Heart left ventricle (tissue), 16 donors: ENCODE results near the gene PCED1B. TPM values are rescaled to one million over a fixed set of nuclear protein-coding genes. Genes with fewer than 3 reads are reported as not detected.

Source experiments
- ATAC-seq, 4 donors: fragments of 200-7000 bp; cut with Tn5 transposase; one replicate each; pipeline ENCODE4 v1.9.1; 2020 to 2022; ENCODE audit warnings: moderate library complexity in 4 of 4, mild to moderate bottlenecking in 3 of 4, moderate number of reproducible peaks in 1 of 4
- DNase-seq, 5 donors: peaks; one replicate each; pipeline ENCODE4 v3.0.0-alpha.2; 2020
- H3K27ac ChIP-seq, 12 donors: fragments of 200-600 bp; sonication (generic) in 4 of 12; one replicate each; pipeline versions ENCODE4 v1.5.0 to v1.8.0; 2016 to 2022; ENCODE audit warnings: mild to moderate bottlenecking in 2 of 12
- H3K27me3 ChIP-seq, 9 donors: fragments of 200-600 bp; sonication (generic) in 2 of 9; one replicate each; pipeline versions ENCODE4 v1.5.1 to v1.8.0; 2016 to 2022; ENCODE audit warnings: mild to moderate bottlenecking in 3 of 9
- H3K36me3 ChIP-seq, 9 donors: fragments of 200-600 bp; sonication (generic) in 2 of 9; one replicate each; pipeline versions ENCODE4 v1.5.0 to v1.8.0; 2018 to 2022; ENCODE audit warnings: mild to moderate bottlenecking in 2 of 9
- H3K4me1 ChIP-seq, 12 donors: fragments of 200-600 bp; sonication (generic) in 4 of 12; one replicate each; pipeline versions ENCODE4 v1.5.0 to v1.8.0; 2016 to 2022; ENCODE audit warnings: mild to moderate bottlenecking in 3 of 12
- H3K4me3 ChIP-seq, 12 donors: fragments of 200-600 bp; sonication (generic) in 4 of 12; one replicate each; pipeline versions ENCODE4 v1.5.0 to v1.8.0; 2017 to 2022; ENCODE audit warnings: mild to moderate bottlenecking in 9 of 12, moderate library complexity in 4 of 12
- H3K9me3 ChIP-seq, 12 donors: fragments of 200-600 bp; sonication (generic) in 4 of 12; one replicate each; pipeline versions ENCODE4 v1.5.0 to v1.8.0; 2016 to 2022; ENCODE audit warnings: mild to moderate bottlenecking in 1 of 12
- POLR2A ChIP-seq, 2 donors: fragments of 450-650 bp; IDR thresholded peaks; one replicate each; pipeline ENCODE4 v1.6.1; 2017; ENCODE audit warnings: antibody characterized with exemption in 2 of 2, mild to moderate bottlenecking in 2 of 2, moderate library complexity in 2 of 2
- WGBS, 4 donors: extraction: QIAGEN DNeasy Blood & Tissue Kit in 2 of 4; methylation state at CpG; one replicate each; pipeline versions ENCODE4 v1.1.5 to v1.1.7; 2013 to 2018; 5-methylcytosine and 5-hydroxymethylcytosine counted together
- intact Hi-C, 10 donors: fragments of 100-400 bp; cut with DNase I; formaldehyde crosslinking; loops; one replicate each; pipeline versions ENCODE4 v1.11.1 to v1.14.2; 2022
- polyA plus RNA-seq, 2 donors: library from polyadenylated mRNA; stranded (reverse); fragments of 200-250 nt; gene quantifications; one replicate each; pipeline ENCODE4 v1.2.3, GENCODE V29; 2013
- total RNA-seq, 9 donors: library from RNA; depleted of rRNA in 2 of 9; stranded (reverse); fragments of >200 nt in 2 of 9; fragmentation: NEBNext Ultra II Directional in 3 of 9; extraction: Animal tissue kit (Norgen Biotek cat#: 25700) in 3 of 9; gene quantifications; one replicate each; pipeline versions ENCODE4 v1.1.0 to v1.2.4, GENCODE V29; 2016 to 2023
- TF ChIP-seq, protein P1 (sequence below), 12 donors: fragments of 200-600 bp; sonication (generic) in 4 of 12; IDR thresholded peaks; one replicate each; pipeline versions ENCODE4 v1.5.0 to v1.8.0; 2018 to 2022; ENCODE audit warnings: antibody characterized with exemption in 12 of 12, mild to moderate bottlenecking in 5 of 12
- donor health status: ischemic (EF 13 %, LVEDD 7.1; RV severe dilation, severe dysfunction).
- donor health status: healthy with polysubstance abuse.
- donor health status: DM: no; HTN: yes; CAD: no.
- donor health status: DM: no; HTN: no; CAD: no.
- donor health status: ischemic (EF 25% LVEDD 6.9; RV normal size, moderate dysfunction).
- donor health status: ischemic (EF 25% LVEDD 5.7; RV mildly dilated, moderate dysfunction).
- donor health status: healthy.
- donor health status: DM: yes; HTN: yes; CAD: no.
- donor health status: ischemic (EF 35%, LVEDD 5.7; RV mildly dilated, moderate dysfunction).
- donor health status: nonischemic (EF 11% LVEDD 7.7; RV severe dilation, severe dysfunction).
- donor health status: DM: yes; HTN: yes; CAD: no.
- donor health status: PGD.
- donor health status: ischemic (EF 29% LVEDD 5.4; RV normal size, mild dysfunction).
- donor health status: nonischemic (EF 23%, LVEDD 6.1; RV moderate dilation, normal function).

Gene PCED1B
- total and polyA plus RNA-seq, 11 donors: 0.39 to 9.5 (median 0.72) TPM; not detected in 2

GRCh38 chr12:47223848-47224213 lies 144.4 kb downstream of the PCED1B start:
- intact Hi-C loops: loop anchor here in 1 of 10 donors (10.0 kb wide), 1 partner anchor 149 kb away; the partner anchor contains the start of genes AMIGO2 and PCED1B

DNA sequence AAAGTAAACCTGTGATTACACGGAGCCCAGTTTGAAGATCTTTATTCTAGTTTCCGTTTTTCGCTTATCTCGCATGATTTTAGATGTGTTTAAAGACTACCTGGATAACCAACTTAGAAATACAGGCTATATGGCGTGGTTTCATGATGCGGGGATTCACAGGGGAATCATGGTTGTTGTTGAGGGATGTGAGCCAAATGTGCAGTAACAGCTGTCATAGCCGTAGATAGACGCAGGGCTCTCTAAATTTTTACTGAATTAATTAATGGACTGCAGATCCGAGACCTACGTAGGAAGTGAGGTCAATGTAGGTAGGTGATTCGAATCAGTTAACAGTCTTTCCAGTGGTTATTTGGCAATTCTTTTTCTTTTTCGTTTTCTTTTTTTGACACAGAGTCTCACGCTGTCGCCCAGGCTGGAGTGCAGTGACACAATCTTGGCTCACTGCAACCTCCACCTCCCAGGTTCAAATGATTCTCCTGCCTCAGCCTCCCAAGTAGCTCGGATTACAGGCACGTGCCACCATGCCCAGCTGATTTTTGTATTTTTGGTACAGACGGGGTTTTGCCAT lies 145.2 kb downstream of the PCED1B start:
- 81 to 86% (median 82%) methylated on average over 17 of the region's 17 CpGs for WGBS, 4 donors
- DNase-seq: no peak
- Histone ChIP-seq H3K9me3 (no peaks in the 10 kb centered on the region), H3K36me3 (peaks cover 0 to 3% (median 0%) of the 10 kb centered on the region in 9 donors), H3K27me3 (no peaks in the 10 kb centered on the region), H3K4me3 (peak overlapping the region in 1 of 12 donors; percentile 10), H3K27ac (no peak overlapping the region), H3K4me1 (peaks cover 0 to 31% (median 6%) of the 10 kb centered on the region in 12 donors)
- TF ChIP-seq POLR2A (IDR thresholded peaks at IDR 0.05): no peak
- TF ChIP-seq, protein P1, sequence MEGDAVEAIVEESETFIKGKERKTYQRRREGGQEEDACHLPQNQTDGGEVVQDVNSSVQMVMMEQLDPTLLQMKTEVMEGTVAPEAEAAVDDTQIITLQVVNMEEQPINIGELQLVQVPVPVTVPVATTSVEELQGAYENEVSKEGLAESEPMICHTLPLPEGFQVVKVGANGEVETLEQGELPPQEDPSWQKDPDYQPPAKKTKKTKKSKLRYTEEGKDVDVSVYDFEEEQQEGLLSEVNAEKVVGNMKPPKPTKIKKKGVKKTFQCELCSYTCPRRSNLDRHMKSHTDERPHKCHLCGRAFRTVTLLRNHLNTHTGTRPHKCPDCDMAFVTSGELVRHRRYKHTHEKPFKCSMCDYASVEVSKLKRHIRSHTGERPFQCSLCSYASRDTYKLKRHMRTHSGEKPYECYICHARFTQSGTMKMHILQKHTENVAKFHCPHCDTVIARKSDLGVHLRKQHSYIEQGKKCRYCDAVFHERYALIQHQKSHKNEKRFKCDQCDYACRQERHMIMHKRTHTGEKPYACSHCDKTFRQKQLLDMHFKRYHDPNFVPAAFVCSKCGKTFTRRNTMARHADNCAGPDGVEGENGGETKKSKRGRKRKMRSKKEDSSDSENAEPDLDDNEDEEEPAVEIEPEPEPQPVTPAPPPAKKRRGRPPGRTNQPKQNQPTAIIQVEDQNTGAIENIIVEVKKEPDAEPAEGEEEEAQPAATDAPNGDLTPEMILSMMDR (IDR thresholded peaks at IDR 0.05): no peak
- intact Hi-C loops: loop anchor here in 1 of 10 donors (10.0 kb wide), 1 partner anchor 150 kb away; the partner anchor contains the start of genes AMIGO2 and PCED1B
- no peak for ATAC-seq

More at GRCh38 chr12:47223848-47224213, 144.4 kb downstream of the PCED1B start:
- Histone ChIP-seq H3K27me3 (no peaks in the 10 kb centered on the region), H3K27ac (peak overlapping the region in 10 of 12 donors; percentile 11 to 55 (median 38)), H3K4me3 (peak overlapping the region in 4 of 12 donors; percentile 10 to 25 (median 22)), H3K36me3 (peaks cover 0 to 3% (median 0%) of the 10 kb centered on the region in 9 donors), H3K4me1 (peaks cover 0 to 34% (median 6%) of the 10 kb centered on the region in 12 donors), H3K9me3 (no peaks in the 10 kb centered on the region)
- TF ChIP-seq POLR2A (IDR thresholded peaks at IDR 0.05): no peak
- TF ChIP-seq, protein P1 (IDR thresholded peaks at IDR 0.05): no peak
- WGBS, 4 donors: 30 to 58% (median 37%) methylated on average over 4 of the region's 4 CpGs
- ATAC-seq (peak in 2 of 4 donors; percentile 62 to 71), DNase-seq (peak in 4 of 5 donors; percentile 24 to 64 (median 51))

GRCh38 chr12:47225356-47225755 lies 145.9 kb downstream of the PCED1B start:
- intact Hi-C loops: loop anchor here in 1 of 10 donors (10.0 kb wide), 1 partner anchor 151 kb away; the partner anchor contains the start of genes AMIGO2 and PCED1B
- ATAC-seq (no peak), DNase-seq (no peak)
- Histone ChIP-seq H3K27me3 (no peaks in the 10 kb centered on the region), H3K4me3 (no peak overlapping the region), H3K27ac (no peak overlapping the region), H3K36me3 (peaks cover 0 to 6% (median 0%) of the 10 kb centered on the region in 9 donors), H3K9me3 (no peaks in the 10 kb centered on the region), H3K4me1 (peaks cover 0 to 31% (median 6%) of the 10 kb centered on the region in 12 donors)
- WGBS, 4 donors: 84 to 91% (median 86%) methylated on average over 2 of the region's 2 CpGs
- TF ChIP-seq, protein P1 (IDR thresholded peaks at IDR 0.05): no peak
- no peak for TF ChIP-seq POLR2A (IDR thresholded peaks at IDR 0.05)

DNA sequence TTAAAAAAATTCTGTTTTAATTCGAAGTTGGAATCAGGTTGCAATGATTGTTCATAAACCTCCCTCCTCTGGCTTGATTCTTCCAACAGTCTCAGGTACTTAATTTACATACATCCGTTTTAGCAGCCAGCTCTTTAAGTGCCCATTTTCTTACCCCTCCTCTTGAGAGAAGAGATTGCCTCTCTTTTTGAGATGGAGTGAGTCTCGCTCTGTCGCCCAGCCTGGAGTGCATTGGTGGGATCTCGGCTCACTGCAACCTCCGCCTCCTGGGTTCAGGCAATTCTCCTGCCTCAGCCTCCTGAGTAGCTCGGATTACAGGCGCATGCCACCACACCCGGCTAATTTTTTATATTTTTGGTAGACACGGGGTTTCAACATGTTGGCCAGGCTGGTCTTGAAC lies 146.8 kb downstream of the PCED1B start:
- TF ChIP-seq POLR2A (IDR thresholded peaks at IDR 0.05): no peak
- TF ChIP-seq, protein P1 (IDR thresholded peaks at IDR 0.05): no peak
- no peak overlapping the region for H3K27ac ChIP-seq
- H3K27me3 ChIP-seq: no peaks in the 10 kb centered on the region
- no peak overlapping the region for H3K4me3 ChIP-seq
- H3K36me3 ChIP-seq: peaks cover 0 to 7% (median 0%) of the 10 kb centered on the region in 9 donors
- H3K4me1 ChIP-seq: peaks cover 0 to 25% (median 6%) of the 10 kb centered on the region in 12 donors
- ATAC-seq (no peak), DNase-seq (no peak)
- 90 to 96% (median 94%) methylated on average over 10 of the region's 10 CpGs for WGBS, 4 donors
- no peaks in the 10 kb centered on the region for H3K9me3 ChIP-seq
- intact Hi-C loops: loop anchor here in 1 of 10 donors (10.0 kb wide), 1 partner anchor 151 kb away; the partner anchor contains the start of genes AMIGO2 and PCED1B
